Activated T-cell treated with anti-CD3 and anti-CD28 coated beads for 24 hours (primary cell): Measurements from ENCODE around the gene DYNLT2.
"Not testable (repeated sequence)": the region's sequence is repeated elsewhere in the genome, so short reads cannot be mapped to it uniquely, and the experiment has no call there.

Experiments used
- DNase-seq: peaks from one replicate; pipeline ENCODE4 v3.0.0-alpha.2; 2020; ENCODE audit warnings: low read depth

DYNLT2 gene

GRCh38 chr6:169783971-169784820 lies 32.8 kb upstream of the DYNLT2 start:
- DNase-seq = no peak

GRCh38 chr6:169783401-169783800 lies 32.0 kb upstream of the DYNLT2 start:
- DNase-seq = no peak

- no peak for DNase-seq
Observed at GRCh38 chr6:169782966-169783365, 31.6 kb upstream of the DYNLT2 start.

GRCh38 chr6:169780571-169781091 lies 29.3 kb upstream of the DYNLT2 start:
- no peak for DNase-seq

GRCh38 chr6:169779896-169780295 lies 28.5 kb upstream of the DYNLT2 start:
- DNase-seq = no peak

GRCh38 chr6:169779092-169779815 lies 27.9 kb upstream of the DYNLT2 start:
- DNase-seq = no peak

- no peak for DNase-seq
Observed at GRCh38 chr6:169778646-169779045, 27.3 kb upstream of the DYNLT2 start.

- DNase-seq = no peak
Observed at GRCh38 chr6:169777896-169778295, 26.5 kb upstream of the DYNLT2 start.

- no peak for DNase-seq
Observed at GRCh38 chr6:169776379-169776778, 25.0 kb upstream of the DYNLT2 start.

GRCh38 chr6:169775321-169775720 lies 23.9 kb upstream of the DYNLT2 start:
- DNase-seq = no peak

GRCh38 chr6:169774347-169774746 lies 23.0 kb upstream of the DYNLT2 start:
- DNase-seq = no peak

GRCh38 chr6:169766921-169767736 lies 15.8 kb upstream of the DYNLT2 start:
- no peak for DNase-seq

GRCh38 chr6:169766232-169766631 lies 14.9 kb upstream of the DYNLT2 start:
- DNase-seq = no peak

- DNase-seq = not testable (repeated sequence)
Observed at GRCh38 chr6:169765789-169766188, 14.4 kb upstream of the DYNLT2 start.

- no peak for DNase-seq
Observed at GRCh38 chr6:169763881-169764280, 12.5 kb upstream of the DYNLT2 start.

- no peak for DNase-seq
Observed at GRCh38 chr6:169763308-169763707, 11.9 kb upstream of the DYNLT2 start.

- no peak for DNase-seq
Observed at GRCh38 chr6:169755162-169755561, 3.8 kb upstream of the DYNLT2 start.

- no peak for DNase-seq
Observed at GRCh38 chr6:169752074-169752623, 777 bp upstream of the DYNLT2 start.

- DNase-seq = no peak
Observed at GRCh38 chr6:169746556-169746955, 4.8 kb downstream of the DYNLT2 start.

GRCh38 chr6:169745405-169745804 lies 6.0 kb downstream of the DYNLT2 start:
- no peak for DNase-seq

- DNase-seq = no peak
Observed at GRCh38 chr6:169741344-169741743, 10.0 kb downstream of the DYNLT2 start.

- no peak for DNase-seq
Observed at GRCh38 chr6:169738976-169739529, 12.3 kb downstream of the DYNLT2 start.
